GM12878 (cell line): ENCODE data around the gene SLX9. TPM values are rescaled to one million over a fixed set of nuclear protein-coding genes. Genes with fewer than 3 reads are reported as not detected.

ENCODE experiments used
- ATAC-seq: fragments of 200-7000 bp; cut with Tn5 transposase; 3 replicates; pipeline ENCODE4 v1.9.1; 2020; ENCODE audit warnings: mild to moderate bottlenecking, moderate library complexity
- BruUV-seq: library from RNA; stranded (reverse); fragments of 400-500 nt; replicated peaks from 2 replicates; lab custom pipeline; 2021; lab: Mats Ljungman, UMichigan
- CTCF ChIA-PET: fragments of 300-600 bp; sonication (Branson Sonifier 250); formaldehyde crosslinking; extraction: SDS; loops from one replicate; lab custom pipeline; 2021; ENCODE audit warnings: inconsistent platforms; lab: Yijun Ruan, JAX
- POLR2A ChIA-PET: fragments of 350-600 bp; formaldehyde crosslinking; extraction: SDS; loops from one replicate; lab custom pipeline; 2021; ENCODE audit warnings: inconsistent platforms; lab: Charles Lee
- RAD21 ChIA-PET: fragments of 300-600 bp; sonication (Branson Sonifier 250); formaldehyde crosslinking; loops from one replicate; lab custom pipeline; 2023; ENCODE audit warnings: antibody characterized with exemption; ENCODE audit not compliant: unreplicated experiment; lab: Charles Lee
- SMC1A ChIA-PET: fragments of 300-600 bp; sonication (Branson Sonifier 250); formaldehyde crosslinking; loops from one replicate; lab custom pipeline; 2023; ENCODE audit not compliant: unreplicated experiment, uncharacterized antibody; lab: Charles Lee
- DNase-seq: peaks from one replicate; pipeline ENCODE4 v3.0.0-alpha.2; 2011; ENCODE audit warnings: low read depth, low spot score
- FAIRE-seq: peaks from 3 replicates; lab custom pipeline; 2011; peaks lifted over from hg19 to GRCh38; lab: Jason Lieb, UNC
- H2AFZ ChIP-seq: 2 replicates; pipeline ENCODE4 v1.6.0; 2011; ENCODE audit warnings: low read depth, low read length, control low read depth; ENCODE audit not compliant: control insufficient read depth
- H3K27ac ChIP-seq: 2 replicates; pipeline ENCODE4 v1.5.1; 2011; ENCODE audit warnings: control low read depth; ENCODE audit not compliant: control insufficient read depth, insufficient read depth
- H3K27me3 ChIP-seq, 2 experiments: replicated peaks in 1 of 2; 2 replicates each; pipeline versions ENCODE4 v1.6.0 to v1.6.1; 2011; ENCODE audit warnings: low read length in 1 of 2; ENCODE audit not compliant: control insufficient read depth in 2 of 2, insufficient read depth in 2 of 2
- H3K36me3 ChIP-seq, 2 experiments: 2 replicates each; pipeline ENCODE4 v1.5.1; 2011; ENCODE audit warnings: low read length in 1 of 2; ENCODE audit not compliant: control insufficient read depth in 2 of 2, insufficient read depth in 2 of 2
- H3K4me1 ChIP-seq: 2 replicates; pipeline ENCODE4 v1.6.1; 2011; ENCODE audit warnings: mild to moderate bottlenecking, low read length, moderate library complexity, mixed read lengths; ENCODE audit not compliant: control insufficient read depth, insufficient read depth
- H3K4me2 ChIP-seq: 2 replicates; pipeline ENCODE4 v1.6.0; 2011; ENCODE audit warnings: control low read depth; ENCODE audit not compliant: control insufficient read depth, insufficient read depth
- H3K4me3 ChIP-seq: fragments of 200-600 bp; sonication (generic); 2 replicates; pipeline ENCODE4 v1.5.1; 2016
- H3K79me2 ChIP-seq: 2 replicates; pipeline ENCODE4 v1.6.0; 2011; ENCODE audit warnings: low read length; ENCODE audit not compliant: control insufficient read depth, insufficient read depth
- H3K9ac ChIP-seq: 2 replicates; pipeline ENCODE4 v1.8.0; 2011; ENCODE audit warnings: low read length, control low read depth, mixed read lengths; ENCODE audit not compliant: control insufficient read depth, insufficient read depth
- H3K9me3 ChIP-seq: replicated peaks from 3 replicates; pipeline ENCODE4 v1.5.1; 2011; ENCODE audit warnings: mild to moderate bottlenecking, low read length; ENCODE audit not compliant: control insufficient read depth, insufficient read depth
- H4K20me1 ChIP-seq: 2 replicates; pipeline ENCODE4 v1.6.0; 2011; ENCODE audit not compliant: control insufficient read depth, insufficient read depth
- CEBPB ChIP-seq, 2 experiments: fragments of 150-350 bp in 1 of 2; IDR thresholded peaks; 2 replicates each; pipeline ENCODE4 v1.6.1; 2012 to 2014; ENCODE audit warnings: low read depth in 2 of 2, low read length in 2 of 2, borderline replicate concordance in 1 of 2, inconsistent platforms in 1 of 2
- CHD2 ChIP-seq: IDR thresholded peaks from 2 replicates; pipeline ENCODE4 v1.6.1; 2011; ENCODE audit warnings: low read depth, low read length, improper control_type of control experiment, borderline replicate concordance
- CREM ChIP-seq: IDR thresholded peaks from 2 replicates; pipeline ENCODE4 v1.6.1; 2014; ENCODE audit warnings: antibody characterized with exemption, low read depth
- HDAC6 ChIP-seq: fragments of 200-600 bp; sonication (generic); IDR thresholded peaks from one replicate; pipeline ENCODE4 v1.8.0; 2017; ENCODE audit warnings: antibody characterized with exemption; ENCODE audit not compliant: unreplicated experiment
- HSF1 ChIP-seq: fragments of 150-350 bp; IDR thresholded peaks from 2 replicates; pipeline ENCODE4 v1.6.1; 2014; ENCODE audit warnings: mild to moderate bottlenecking, low read depth, low read length
- LARP7 ChIP-seq: fragments of 450-650 bp; IDR thresholded peaks from 2 replicates; pipeline ENCODE4 v1.6.1; 2017; ENCODE audit warnings: mild to moderate bottlenecking
- PML ChIP-seq: IDR thresholded peaks from 2 replicates; pipeline ENCODE4 v1.6.1; 2012; ENCODE audit warnings: low read length, inconsistent platforms
- SMAD5 ChIP-seq: IDR thresholded peaks from 2 replicates; pipeline ENCODE4 v1.6.1; 2016; ENCODE audit warnings: antibody characterized with exemption, low read depth
- SREBF2 ChIP-seq: IDR thresholded peaks from 2 replicates; pipeline ENCODE4 v1.6.1; 2012; ENCODE audit warnings: mild to moderate bottlenecking, low read length
- SUPT20H ChIP-seq: IDR thresholded peaks from 2 replicates; pipeline ENCODE4 v1.6.1; 2011; ENCODE audit warnings: low read depth, mild to moderate bottlenecking, low read length, moderate library complexity, borderline replicate concordance; ENCODE audit not compliant: control insufficient read depth
- WGBS: methylation state at CpG from one replicate; pipeline ENCODE4 v1.1.6; 2016; ENCODE audit warnings: low lambda C conversion rate; ENCODE audit not compliant: insufficient replicate concordance, insufficient coverage; ENCODE audit errors: missing lambda C conversion rate; 5-methylcytosine and 5-hydroxymethylcytosine counted together
- in situ Hi-C: fragments of 300-500 bp; cut with MboI; formaldehyde crosslinking; loops from 9 replicates; pipeline ENCODE4 v1.14.3; 2018; ENCODE audit warnings: mixed read lengths
- intact Hi-C: fragments of 100-400 bp; cut with micrococcal nuclease; formaldehyde crosslinking; loops from one replicate; pipeline ENCODE4 v1.14.2; 2022; ENCODE audit not compliant: unreplicated experiment
- polyA plus RNA-seq, 11 experiments: library from polyadenylated mRNA; depleted of rRNA in 4 of 11; unstranded in 6 of 11; stranded (reverse) in 5 of 11; fragments of >200 nt; fragmentation: Nextera tagmentation in 4 of 11; fragmentation: Illumina TruSeq in 1 of 11; extraction: Ambion mirVana in 4 of 11; extraction: Trizol in 1 of 11; gene quantifications; 1 replicate in 1 of 11; 2 replicates in 10 of 11; pipeline versions ENCODE4 v1.2.1 to v1.2.3, GENCODE V29; 2011 to 2016; ENCODE audit warnings: inconsistent platforms in 2 of 11, missing spikeins in 2 of 11, low read depth in 1 of 11
- total RNA-seq, 4 experiments: library from RNA; depleted of rRNA in 3 of 4; stranded (reverse); fragments of >200 nt in 3 of 4; fragmentation: Illumina TruSeq in 1 of 4; extraction: Trizol in 1 of 4; gene quantifications; 2 replicates each; pipeline versions ENCODE4 v1.2.1 to v1.2.3, GENCODE V29; 2013 to 2021
- TF ChIP-seq, protein P1 (sequence below): IDR thresholded peaks from 2 replicates; pipeline ENCODE4 v1.6.1; 2011; ENCODE audit warnings: mild to moderate bottlenecking, low read depth, low read length, moderate library complexity; ENCODE audit not compliant: insufficient replicate concordance
- TF ChIP-seq, protein P2 (sequence below): fragments of 450-650 bp; IDR thresholded peaks from 2 replicates; pipeline ENCODE4 v1.6.1; 2014; ENCODE audit warnings: mild to moderate bottlenecking

The SLX9 gene
- total and polyA plus RNA-seq, 10 of the 15 experiments (the other 5 are each of a cell fraction or from before 2014, with no cell fraction given) = 0.69 to 81.3 (median 33.9) TPM

DNA sequence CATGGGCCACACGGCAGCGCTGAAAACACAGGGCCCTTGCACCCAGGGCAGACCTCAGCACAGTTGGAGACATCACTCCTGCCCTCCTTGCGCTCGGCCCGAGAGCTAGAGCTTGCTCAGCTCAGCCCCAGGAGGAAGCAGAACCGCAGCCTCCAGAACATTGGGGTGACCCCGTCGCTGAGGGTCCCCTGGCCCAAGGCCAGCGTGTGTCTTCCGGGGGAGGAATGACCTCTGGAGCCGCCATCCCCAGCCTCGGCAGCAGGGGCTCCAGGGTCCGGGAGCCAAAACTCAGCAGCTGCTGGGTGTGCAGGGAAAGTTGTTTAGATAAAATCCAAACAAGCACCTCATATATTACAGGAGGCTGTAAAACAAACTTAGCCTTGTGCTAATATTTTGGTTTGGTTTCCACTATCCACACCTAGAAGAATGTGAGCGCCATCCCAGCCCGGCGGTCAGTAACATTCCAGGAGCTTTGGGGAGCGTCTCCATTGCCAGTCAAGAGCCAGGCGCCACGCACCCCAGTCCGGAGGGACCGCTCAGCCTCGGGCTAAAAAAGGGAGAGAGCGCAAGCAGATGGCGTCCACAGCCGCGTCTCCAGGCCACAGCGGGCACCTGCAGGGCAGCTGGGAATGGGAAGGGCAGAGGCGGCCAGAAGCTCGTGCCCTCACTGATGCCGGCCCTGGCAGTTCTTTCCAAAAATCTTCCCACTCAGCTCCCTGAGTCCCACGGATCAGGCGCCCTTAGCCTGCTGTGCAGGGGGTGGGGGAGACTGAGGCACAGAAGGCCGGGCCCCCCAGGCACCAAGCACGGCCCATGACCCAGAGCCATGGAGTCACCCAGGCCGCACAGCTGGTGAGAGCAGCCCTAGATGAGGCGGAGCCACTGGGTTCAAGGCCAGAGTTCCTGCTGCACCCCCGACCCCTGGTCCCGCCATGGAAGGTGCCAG lies 52.0 kb downstream of the SLX9 start:
- ChIA-PET SMC1A (no interaction called here), POLR2A (no interaction called here)
- no peak overlapping the region for H2AFZ ChIP-seq

DNA sequence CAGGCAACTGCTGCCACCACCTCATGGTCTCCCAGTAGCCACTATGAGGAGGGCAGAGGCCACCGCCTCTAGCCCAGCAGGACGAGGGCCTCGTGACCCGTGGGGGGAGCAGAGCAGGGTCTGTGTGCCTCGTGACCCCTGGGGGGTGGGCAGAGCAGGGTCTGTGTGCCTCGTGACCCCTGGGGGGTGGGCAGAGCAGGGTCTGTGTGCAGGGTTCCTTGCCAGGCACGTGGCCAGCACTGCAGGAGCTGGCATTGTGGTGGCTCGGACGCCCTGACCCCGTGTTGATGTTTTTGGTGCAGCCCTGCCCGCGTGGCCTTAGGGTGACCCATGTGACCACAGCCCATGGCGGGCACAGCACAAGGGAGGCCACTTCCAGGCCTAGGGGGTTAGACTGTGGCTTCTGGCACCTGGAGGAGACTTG lies 52.8 kb downstream of the SLX9 start:
- 35% methylated on average over 13 of the region's 13 CpGs for WGBS
- in situ Hi-C loops (loop anchor here (5.0 kb wide), 1 partner anchor 35 kb away; no protein-coding TSS in a partner anchor), intact Hi-C loops (no loop called here)
- POLR2A ChIA-PET = no interaction called here
- CTCF ChIA-PET = no interaction called here
- no peaks in the 10 kb centered on the region for H3K36me3 ChIP-seq
- no peak overlapping the region for H3K4me3 ChIP-seq
- no peaks in the 10 kb centered on the region for H3K9me3 ChIP-seq
- DNase-seq = no peak
- RAD21 ChIA-PET = no interaction called here
- no peaks in the 10 kb centered on the region for H4K20me1 ChIP-seq
- H3K9ac ChIP-seq = no peak overlapping the region
- H2AFZ ChIP-seq = no peak overlapping the region
- no peaks in the 10 kb centered on the region for H3K79me2 ChIP-seq
- no peak overlapping the region for H3K4me2 ChIP-seq
- no peak for ATAC-seq
- no peaks in the 10 kb centered on the region for H3K4me1 ChIP-seq
- H3K27ac ChIP-seq = no peak overlapping the region
- H3K27me3 ChIP-seq = no peaks in the 10 kb centered on the region; a peak in 1 of 4 replicates
- FAIRE-seq = no peak
- BruUV-seq = no TSS peak
- SMC1A ChIA-PET = no interaction called here
- TF ChIP-seq SREBF2 (no peak), CHD2 (no peak), SMAD5 (no peak), SUPT20H (no peak), PML (no peak), CEBPB (IDR thresholded peaks at IDR 0.05; ENCODE audit: borderline replicate concordance in 1 of 2, low read depth in 2 of 2, low read length in 2 of 2) (no peak), HDAC6 (no peak), HSF1 (no peak), CREM (no peak), LARP7 (no peak)
- TF ChIP-seq, protein P1, sequence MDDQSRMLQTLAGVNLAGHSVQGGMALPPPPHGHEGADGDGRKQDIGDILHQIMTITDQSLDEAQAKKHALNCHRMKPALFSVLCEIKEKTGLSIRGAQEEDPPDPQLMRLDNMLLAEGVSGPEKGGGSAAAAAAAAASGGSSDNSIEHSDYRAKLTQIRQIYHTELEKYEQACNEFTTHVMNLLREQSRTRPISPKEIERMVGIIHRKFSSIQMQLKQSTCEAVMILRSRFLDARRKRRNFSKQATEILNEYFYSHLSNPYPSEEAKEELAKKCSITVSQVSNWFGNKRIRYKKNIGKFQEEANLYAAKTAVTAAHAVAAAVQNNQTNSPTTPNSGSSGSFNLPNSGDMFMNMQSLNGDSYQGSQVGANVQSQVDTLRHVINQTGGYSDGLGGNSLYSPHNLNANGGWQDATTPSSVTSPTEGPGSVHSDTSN = no peak

More for the DNA sequence above, 52.0 kb downstream of the SLX9 start:
- ATAC-seq (no peak), DNase-seq (no peak), FAIRE-seq (no peak)
- H3K27ac ChIP-seq = no peak overlapping the region
- WGBS = 55% methylated on average over 38 of the region's 38 CpGs
- H4K20me1 ChIP-seq = no peaks in the 10 kb centered on the region
- no TSS peak for BruUV-seq
- H3K27me3 ChIP-seq = no peaks in the 10 kb centered on the region
- no peak overlapping the region for H3K9ac ChIP-seq
- no peaks in the 10 kb centered on the region for H3K79me2 ChIP-seq
- no peak overlapping the region for H3K4me3 ChIP-seq
- in situ Hi-C loops (loop anchor here (5.0 kb wide), 1 partner anchor 35 kb away; no protein-coding TSS in a partner anchor), intact Hi-C loops (no loop called here)
- CTCF ChIA-PET = interaction anchor here (0.6 to 0.7 kb wide), 2 partner anchors 75 to 137 kb away, joined by 3 to 4 read pairs; no protein-coding TSS in a partner anchor
- H3K9me3 ChIP-seq = no peaks in the 10 kb centered on the region
- RAD21 ChIA-PET = no interaction called here
- TF ChIP-seq, protein P2, sequence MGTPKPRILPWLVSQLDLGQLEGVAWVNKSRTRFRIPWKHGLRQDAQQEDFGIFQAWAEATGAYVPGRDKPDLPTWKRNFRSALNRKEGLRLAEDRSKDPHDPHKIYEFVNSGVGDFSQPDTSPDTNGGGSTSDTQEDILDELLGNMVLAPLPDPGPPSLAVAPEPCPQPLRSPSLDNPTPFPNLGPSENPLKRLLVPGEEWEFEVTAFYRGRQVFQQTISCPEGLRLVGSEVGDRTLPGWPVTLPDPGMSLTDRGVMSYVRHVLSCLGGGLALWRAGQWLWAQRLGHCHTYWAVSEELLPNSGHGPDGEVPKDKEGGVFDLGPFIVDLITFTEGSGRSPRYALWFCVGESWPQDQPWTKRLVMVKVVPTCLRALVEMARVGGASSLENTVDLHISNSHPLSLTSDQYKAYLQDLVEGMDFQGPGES = no peak
- H3K4me1 ChIP-seq = no peaks in the 10 kb centered on the region
- H3K4me2 ChIP-seq = no peak overlapping the region
- H3K36me3 ChIP-seq = no peaks in the 10 kb centered on the region
